SU-DHL-6 (cell line): ENCODE data around the gene SYT7.

Experiments used
- H2AFZ ChIP-seq: fragments of 200-600 bp; sonication (generic); 2 replicates; pipeline ENCODE4 v1.6.1; 2014; ENCODE audit warnings: low read depth, mild to moderate bottlenecking, moderate library complexity, mixed read lengths, antibody characterized with exemption, low read length; ENCODE audit not compliant: severe bottlenecking
- H3F3A ChIP-seq: fragments of 200-600 bp; shearing (Covaris generic); 2 replicates; pipeline ENCODE4 v1.6.0; 2016; ENCODE audit warnings: antibody characterized with exemption, mild to moderate bottlenecking; ENCODE audit not compliant: insufficient read depth
- H3K27ac ChIP-seq: fragments of 200-600 bp; sonication (generic); 2 replicates; pipeline ENCODE4 v1.5.1; 2016; ENCODE audit warnings: low read depth, mild to moderate bottlenecking, low read length, moderate library complexity, mixed read lengths
- H3K27me3 ChIP-seq: fragments of 200-600 bp; sonication (generic), shearing (Covaris generic); 2 replicates; pipeline ENCODE4 v1.6.0; 2014; ENCODE audit warnings: mild to moderate bottlenecking, low read length
- H3K36me3 ChIP-seq: fragments of 200-600 bp; sonication (generic); 2 replicates; pipeline ENCODE4 v1.6.1; 2014; ENCODE audit warnings: mild to moderate bottlenecking, low read length, mixed read lengths
- H3K4me2 ChIP-seq: fragments of 300-600, 200-600 bp; shearing (Covaris generic), sonication (generic); 2 replicates; pipeline ENCODE4 v1.6.0; 2014; ENCODE audit warnings: low read length, low read depth, mild to moderate bottlenecking; ENCODE audit not compliant: poor library complexity, severe bottlenecking
- H3K4me3 ChIP-seq: fragments of 200-600 bp; sonication (generic); 2 replicates; pipeline ENCODE4 v1.5.1; 2014; ENCODE audit warnings: antibody characterized with exemption, low read length, mild to moderate bottlenecking, mixed read lengths; ENCODE audit not compliant: insufficient read depth, poor library complexity, severe bottlenecking
- H3K79me2 ChIP-seq: fragments of 200-600 bp; sonication (generic); 2 replicates; pipeline ENCODE4 v1.6.1; 2014; ENCODE audit warnings: mild to moderate bottlenecking, low read length, moderate library complexity; ENCODE audit not compliant: insufficient read depth
- H3K9ac ChIP-seq: fragments of 200-600 bp; sonication (generic); 2 replicates; pipeline ENCODE4 v1.7.0; 2014; ENCODE audit warnings: mild to moderate bottlenecking, low read length
- H3K9me2 ChIP-seq: fragments of 200-600 bp; sonication (generic); replicated peaks from 2 replicates; pipeline ENCODE4 v1.6.1; 2014; ENCODE audit warnings: low read length; ENCODE audit not compliant: insufficient read depth
- H3K9me3 ChIP-seq: fragments of 200-600 bp; sonication (generic); 2 replicates; pipeline ENCODE4 v1.6.1; 2014; ENCODE audit warnings: low read length, mixed read lengths; ENCODE audit not compliant: insufficient read depth
- H4K20me1 ChIP-seq: fragments of 200-600 bp; sonication (generic); 2 replicates; pipeline ENCODE4 v1.6.1; 2014; ENCODE audit warnings: low read depth, mild to moderate bottlenecking, antibody characterized with exemption, low read length, moderate library complexity, mixed read lengths
- EZH2phosphoT487 ChIP-seq: fragments of 200-600 bp; sonication (generic), shearing (Covaris generic); conservative IDR thresholded peaks from 2 replicates; pipeline ENCODE4 v1.6.1; 2018; ENCODE audit warnings: mild to moderate bottlenecking, antibody characterized with exemption, low read length, moderate library complexity, mixed read lengths
- TF ChIP-seq, protein P1 (sequence below): fragments of 200-600 bp; sonication (generic); IDR thresholded peaks from one replicate; pipeline ENCODE4 v1.5.1; 2017; ENCODE audit warnings: antibody characterized with exemption, mild to moderate bottlenecking, low read length, moderate library complexity; ENCODE audit not compliant: insufficient read depth, poor library complexity, severe bottlenecking

Gene SYT7

DNA sequence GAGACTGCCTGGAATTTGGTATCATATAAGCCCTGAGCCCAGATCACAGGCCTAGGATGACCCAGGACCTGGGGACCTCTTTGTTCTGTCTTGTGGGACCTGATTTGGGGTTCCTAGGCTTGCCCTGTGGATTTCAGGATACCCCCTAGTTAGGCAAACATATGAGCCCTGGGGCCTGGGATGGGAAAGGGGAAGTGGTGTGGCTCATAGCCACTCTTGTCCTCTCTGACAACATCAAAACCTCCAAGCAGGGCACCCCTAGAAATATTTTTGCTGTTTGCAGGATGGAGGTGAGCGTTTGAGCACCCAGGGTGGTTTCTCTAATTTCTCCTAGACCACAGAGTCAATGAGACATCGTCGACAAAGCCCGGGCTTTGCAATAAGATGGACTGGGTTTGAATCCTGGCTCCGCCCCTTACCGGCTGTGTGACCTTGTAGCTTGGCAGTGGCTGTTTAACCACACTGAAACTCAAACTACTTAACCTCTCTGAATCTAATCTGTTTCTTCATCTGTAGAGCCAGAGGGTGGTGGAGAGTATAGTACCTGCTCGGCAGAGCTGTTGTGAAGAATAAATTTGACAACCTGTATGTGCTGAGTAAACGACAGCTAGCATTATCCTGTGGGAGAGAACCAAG, 77.6 kb downstream of the SYT7 start:
- Histone ChIP-seq H4K20me1 (no peaks in the 10 kb centered on the region), H3K9ac (no peak overlapping the region), H3K9me3 (no peaks in the 10 kb centered on the region), H3F3A (no peaks in the 10 kb centered on the region), H3K4me2 (no peak overlapping the region), H3K4me3 (no peak overlapping the region), H2AFZ (no peak overlapping the region), H3K27me3 (no peaks in the 10 kb centered on the region), H3K79me2 (no peaks in the 10 kb centered on the region), H3K36me3 (no peaks in the 10 kb centered on the region), H3K27ac (no peak overlapping the region), H3K9me2 (no peaks in the 10 kb centered on the region)
- TF ChIP-seq, protein P1, sequence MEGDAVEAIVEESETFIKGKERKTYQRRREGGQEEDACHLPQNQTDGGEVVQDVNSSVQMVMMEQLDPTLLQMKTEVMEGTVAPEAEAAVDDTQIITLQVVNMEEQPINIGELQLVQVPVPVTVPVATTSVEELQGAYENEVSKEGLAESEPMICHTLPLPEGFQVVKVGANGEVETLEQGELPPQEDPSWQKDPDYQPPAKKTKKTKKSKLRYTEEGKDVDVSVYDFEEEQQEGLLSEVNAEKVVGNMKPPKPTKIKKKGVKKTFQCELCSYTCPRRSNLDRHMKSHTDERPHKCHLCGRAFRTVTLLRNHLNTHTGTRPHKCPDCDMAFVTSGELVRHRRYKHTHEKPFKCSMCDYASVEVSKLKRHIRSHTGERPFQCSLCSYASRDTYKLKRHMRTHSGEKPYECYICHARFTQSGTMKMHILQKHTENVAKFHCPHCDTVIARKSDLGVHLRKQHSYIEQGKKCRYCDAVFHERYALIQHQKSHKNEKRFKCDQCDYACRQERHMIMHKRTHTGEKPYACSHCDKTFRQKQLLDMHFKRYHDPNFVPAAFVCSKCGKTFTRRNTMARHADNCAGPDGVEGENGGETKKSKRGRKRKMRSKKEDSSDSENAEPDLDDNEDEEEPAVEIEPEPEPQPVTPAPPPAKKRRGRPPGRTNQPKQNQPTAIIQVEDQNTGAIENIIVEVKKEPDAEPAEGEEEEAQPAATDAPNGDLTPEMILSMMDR, result no peak
- TF ChIP-seq EZH2phosphoT487, result no peak

DNA sequence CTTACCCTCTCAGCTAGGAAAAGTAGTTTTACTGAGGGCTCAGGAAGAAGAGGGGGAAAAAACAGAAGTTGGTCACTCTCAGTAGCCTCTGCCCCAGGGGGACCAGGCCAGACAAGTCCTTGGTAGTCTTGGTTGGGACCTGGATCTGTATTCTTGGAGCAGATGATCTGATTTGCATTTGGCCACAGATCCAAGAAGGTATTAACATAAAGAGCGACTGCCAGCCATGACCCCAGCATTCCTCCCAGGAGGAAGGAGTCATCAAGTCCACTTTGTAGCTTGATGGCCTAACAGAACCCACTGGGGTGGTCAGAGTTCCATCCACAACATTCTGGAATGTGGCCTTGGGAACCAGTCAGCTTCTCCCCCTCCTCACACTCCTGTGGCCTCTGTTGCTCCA, 78.4 kb downstream of the SYT7 start:
- H3K36me3 ChIP-seq, result no peaks in the 10 kb centered on the region

DNA sequence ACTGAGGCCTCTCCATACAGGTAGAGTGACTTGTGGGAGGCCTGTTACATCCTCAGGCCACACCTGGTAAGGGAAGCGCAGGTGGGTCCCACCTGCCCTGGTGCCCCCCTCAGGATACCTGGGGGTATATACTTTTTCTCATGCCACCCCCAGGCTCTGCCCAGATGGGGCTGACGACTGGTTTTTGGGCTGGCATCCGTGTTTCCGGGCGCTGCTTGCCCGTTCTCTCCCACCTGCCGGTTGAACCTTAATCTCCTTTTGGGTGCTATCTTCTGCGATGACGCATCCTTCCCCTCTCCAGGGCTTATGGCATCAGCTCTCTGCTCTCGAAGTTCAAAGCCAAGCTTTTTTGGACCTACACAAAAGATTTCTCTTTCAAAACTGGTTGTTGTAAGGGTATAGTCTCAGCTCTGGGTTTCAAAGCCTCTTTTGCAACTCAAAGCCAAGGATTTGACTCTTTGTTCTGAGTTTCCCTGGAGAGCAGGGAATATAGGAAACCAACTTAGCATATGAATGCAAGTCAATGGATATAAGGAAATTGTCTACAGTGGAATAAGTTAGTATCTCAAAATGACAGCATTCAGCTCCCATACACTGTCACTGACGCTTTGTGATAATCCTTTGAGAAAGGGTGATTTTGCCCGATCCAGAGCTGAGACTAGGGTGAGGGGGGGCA, 80.9 kb downstream of the SYT7 start:
- Histone ChIP-seq H3K79me2 (no peaks in the 10 kb centered on the region), H3F3A (no peaks in the 10 kb centered on the region), H3K27me3 (no peaks in the 10 kb centered on the region), H3K4me2 (no peak overlapping the region), H3K9ac (no peak overlapping the region), H3K36me3 (no peaks in the 10 kb centered on the region), H3K27ac (no peak overlapping the region), H3K9me3 (no peaks in the 10 kb centered on the region), H3K4me3 (no peak overlapping the region), H3K9me2 (no peaks in the 10 kb centered on the region), H2AFZ (no peak overlapping the region), H4K20me1 (no peaks in the 10 kb centered on the region)
- TF ChIP-seq, protein P1, result no peak
- TF ChIP-seq EZH2phosphoT487, result no peak

More for the DNA sequence above, 78.4 kb downstream of the SYT7 start:
- Histone ChIP-seq H3K4me2 (no peak overlapping the region), H3K9me3 (no peaks in the 10 kb centered on the region), H3F3A (no peaks in the 10 kb centered on the region), H4K20me1 (no peaks in the 10 kb centered on the region), H3K4me3 (no peak overlapping the region), H3K27ac (no peak overlapping the region), H2AFZ (no peak overlapping the region), H3K9me2 (no peaks in the 10 kb centered on the region), H3K27me3 (no peaks in the 10 kb centered on the region), H3K79me2 (no peaks in the 10 kb centered on the region), H3K9ac (no peak overlapping the region)
- TF ChIP-seq EZH2phosphoT487, result no peak
- TF ChIP-seq, protein P1, result no peak
